ENCODE data around the gene PCF11.

DNA sequence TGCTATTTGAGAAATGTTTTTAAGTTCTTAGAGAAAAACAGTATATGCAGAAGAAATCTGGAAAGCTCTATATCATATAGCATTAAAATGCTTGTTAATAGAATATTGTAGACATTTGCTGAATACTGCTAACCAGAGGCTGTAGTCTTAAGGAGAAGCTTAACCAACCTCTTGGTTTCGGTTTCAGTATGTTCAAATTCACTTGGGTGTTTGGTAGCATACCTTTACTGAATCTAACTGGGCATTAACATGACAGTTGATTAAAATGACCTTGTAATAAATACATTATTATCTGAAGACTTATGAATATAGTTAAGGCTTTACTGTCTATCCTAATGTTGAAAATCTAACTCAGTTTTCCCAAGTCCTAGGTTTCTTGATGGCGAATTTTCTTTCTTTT lies 5.4 kb downstream of the PCF11 start:
- TF ChIP-seq CTCF (IDR thresholded peaks at IDR 0.05) (no peak), POLR2AphosphoS5 (IDR thresholded peaks at IDR 0.05) (no peak)
